ENCODE measurements around the gene TRAF7. TPM values are rescaled to one million over a fixed set of nuclear protein-coding genes. Genes with fewer than 3 reads are reported as not detected.

Gene TRAF7
- total RNA-seq, 1 donor from 2014 or later: 70.7 TPM

- H3K27ac Mint-ChIP-seq: no peak overlapping the region
- no peak overlapping the region for H3K4me3 Mint-ChIP-seq (ENCODE audit: low read depth)
- peaks cover 5% of the 10 kb centered on the region for H3K4me1 Mint-ChIP-seq (ENCODE audit: low read depth)
Measured at GRCh38 chr16:2145843-2146242, 9.7 kb upstream of the TRAF7 start.

DNA sequence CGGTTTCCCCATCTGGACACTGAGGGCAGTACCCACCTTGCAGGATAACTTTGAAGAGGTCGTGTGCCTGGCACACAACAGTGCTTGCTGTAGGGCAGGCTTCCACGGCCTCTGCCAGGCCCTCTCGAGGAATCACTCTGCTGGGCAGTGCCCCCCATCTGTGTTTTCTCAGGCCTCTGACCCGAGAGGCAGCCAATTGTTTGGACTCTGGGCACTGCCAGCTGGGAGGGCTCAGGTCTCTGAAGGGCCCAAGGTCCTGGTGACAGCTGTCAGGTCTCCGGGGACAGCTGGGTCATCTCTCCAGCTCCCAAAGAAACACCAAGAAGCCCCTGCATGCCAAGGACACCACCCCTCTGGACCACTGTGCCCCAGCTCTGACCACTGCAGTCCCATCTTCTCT is 8.2 kb upstream of the TRAF7 start:
- Mint-ChIP-seq H3K36me3 (ENCODE audit: low read depth) (peaks cover 21% of the 10 kb centered on the region), H3K27ac (no peak overlapping the region), H3K27me3 (ENCODE audit: low read depth) (peaks cover 2% of the 10 kb centered on the region), H3K4me1 (ENCODE audit: low read depth) (peaks cover 10% of the 10 kb centered on the region), H3K9me3 (no peaks in the 10 kb centered on the region), H3K4me3 (ENCODE audit: low read depth) (no peak overlapping the region)
- intact Hi-C loops (cut with micrococcal nuclease): no loop called here
- no peak for DNase-seq (ENCODE audit: low spot score)

More at GRCh38 chr16:2145843-2146242, 9.7 kb upstream of the TRAF7 start:
- peaks cover 2% of the 10 kb centered on the region for H3K27me3 Mint-ChIP-seq (ENCODE audit: low read depth)
- H3K9me3 Mint-ChIP-seq: no peaks in the 10 kb centered on the region
- no peak for DNase-seq (ENCODE audit: low spot score)
- intact Hi-C loops (cut with micrococcal nuclease): no loop called here
- peaks cover 6% of the 10 kb centered on the region for H3K36me3 Mint-ChIP-seq (ENCODE audit: low read depth)

DNA sequence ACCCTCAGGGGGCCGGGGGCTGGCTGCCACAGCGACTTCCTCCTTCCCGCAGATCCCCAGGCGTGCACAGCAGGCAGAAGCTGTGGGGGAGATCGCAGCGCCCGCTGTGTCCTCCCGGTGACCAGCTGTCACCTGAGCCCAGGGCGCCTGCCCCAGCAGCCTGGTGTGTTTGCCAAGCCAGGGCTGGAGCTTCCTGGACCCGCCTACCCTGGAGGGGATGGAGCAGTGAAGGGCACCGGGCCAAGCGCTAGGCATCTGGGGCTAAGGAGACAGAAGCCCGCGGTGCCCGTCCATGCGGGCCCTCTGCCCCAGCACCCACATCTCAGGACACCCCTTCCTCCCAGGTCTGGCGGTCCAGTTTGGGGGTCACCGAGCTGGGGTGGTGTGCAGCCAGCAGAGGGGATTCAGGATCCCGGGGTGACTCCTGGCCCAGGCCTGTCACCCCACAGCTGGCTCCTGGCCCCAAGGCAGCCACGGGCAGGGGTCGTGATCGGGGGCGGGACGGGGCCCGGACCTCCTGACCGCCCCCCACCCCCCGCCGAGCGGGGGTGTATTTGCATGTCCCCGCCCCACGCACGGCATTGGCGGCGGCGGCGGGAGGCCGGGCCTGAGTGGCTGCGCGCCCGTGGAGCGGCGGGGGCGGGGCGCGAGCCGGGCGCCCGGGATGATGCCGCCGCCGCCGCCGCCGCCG is 7.5 kb upstream of the TRAF7 start, which contains the start of gene RAB26:
Gene RAB26, plus strand, starts transcription at position 645 of the 691 bp plus-strand sequence. CDS start 159 bp downstream, outside the sequence.
- peak; percentile 48 for DNase-seq (ENCODE audit: low spot score)
- intact Hi-C loops (cut with micrococcal nuclease): no loop called here
- Mint-ChIP-seq H3K36me3 (ENCODE audit: low read depth) (peaks cover 29% of the 10 kb centered on the region), H3K9me3 (no peaks in the 10 kb centered on the region), H3K4me3 (ENCODE audit: low read depth) (peak within 1 kb of the TSS; percentile 67), H3K4me1 (ENCODE audit: low read depth) (peaks cover 10% of the 10 kb centered on the region), H3K27ac (no peak within 1 kb of the TSS), H3K27me3 (ENCODE audit: low read depth) (peaks cover 2% of the 10 kb centered on the region)

DNA sequence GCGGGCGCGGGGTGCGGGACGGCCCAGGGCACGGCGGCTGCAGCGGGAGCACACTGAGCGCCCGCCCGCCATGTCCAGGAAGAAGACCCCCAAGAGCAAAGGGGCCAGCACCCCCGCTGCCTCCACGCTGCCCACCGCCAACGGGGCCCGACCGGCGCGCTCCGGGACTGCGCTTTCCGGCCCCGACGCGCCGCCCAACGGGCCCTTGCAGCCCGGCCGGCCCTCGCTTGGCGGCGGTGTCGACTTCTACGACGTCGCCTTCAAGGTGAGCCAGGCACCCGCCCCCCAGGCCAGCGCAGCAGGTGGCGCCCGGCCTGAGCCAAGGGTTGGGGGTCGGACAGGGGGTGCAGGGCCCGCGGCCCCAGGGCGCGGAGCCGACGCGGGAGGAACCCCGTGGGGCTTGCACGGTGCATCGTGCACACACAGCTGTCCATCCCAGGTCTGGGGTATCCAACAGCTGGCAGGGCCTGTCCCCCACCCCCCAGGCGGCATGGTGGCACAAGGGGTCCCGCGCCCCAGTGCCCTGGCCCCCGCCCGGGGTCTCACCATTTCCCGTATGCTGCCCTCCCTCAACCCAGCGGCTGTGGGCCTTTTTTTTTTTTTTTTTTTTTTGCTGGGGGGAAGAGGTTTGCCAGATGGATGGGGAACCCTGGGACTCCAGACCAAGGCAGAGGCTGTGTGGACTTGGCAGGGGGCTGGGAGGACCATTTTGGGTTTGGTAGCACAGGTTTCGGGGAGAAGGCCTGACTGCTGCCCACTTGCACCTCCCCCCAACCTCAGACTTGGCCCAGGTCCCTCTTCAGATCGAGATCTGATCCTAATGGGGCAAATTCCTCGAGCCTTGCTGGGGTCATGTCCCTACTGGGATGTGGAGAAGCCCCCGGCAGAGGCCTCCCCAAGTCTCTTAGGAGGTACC is 6.6 kb upstream of the TRAF7 start:
- no peaks in the 10 kb centered on the region for H3K9me3 Mint-ChIP-seq
- peaks cover 37% of the 10 kb centered on the region for H3K36me3 Mint-ChIP-seq (ENCODE audit: low read depth)
- H3K4me3 Mint-ChIP-seq (ENCODE audit: low read depth): peak overlapping the region; percentile 67
- no peak for DNase-seq (ENCODE audit: low spot score)
- intact Hi-C loops (cut with micrococcal nuclease): no loop called here
- peaks cover 2% of the 10 kb centered on the region for H3K27me3 Mint-ChIP-seq (ENCODE audit: low read depth)
- peaks cover 10% of the 10 kb centered on the region for H3K4me1 Mint-ChIP-seq (ENCODE audit: low read depth)
- H3K27ac Mint-ChIP-seq: no peak overlapping the region

DNA sequence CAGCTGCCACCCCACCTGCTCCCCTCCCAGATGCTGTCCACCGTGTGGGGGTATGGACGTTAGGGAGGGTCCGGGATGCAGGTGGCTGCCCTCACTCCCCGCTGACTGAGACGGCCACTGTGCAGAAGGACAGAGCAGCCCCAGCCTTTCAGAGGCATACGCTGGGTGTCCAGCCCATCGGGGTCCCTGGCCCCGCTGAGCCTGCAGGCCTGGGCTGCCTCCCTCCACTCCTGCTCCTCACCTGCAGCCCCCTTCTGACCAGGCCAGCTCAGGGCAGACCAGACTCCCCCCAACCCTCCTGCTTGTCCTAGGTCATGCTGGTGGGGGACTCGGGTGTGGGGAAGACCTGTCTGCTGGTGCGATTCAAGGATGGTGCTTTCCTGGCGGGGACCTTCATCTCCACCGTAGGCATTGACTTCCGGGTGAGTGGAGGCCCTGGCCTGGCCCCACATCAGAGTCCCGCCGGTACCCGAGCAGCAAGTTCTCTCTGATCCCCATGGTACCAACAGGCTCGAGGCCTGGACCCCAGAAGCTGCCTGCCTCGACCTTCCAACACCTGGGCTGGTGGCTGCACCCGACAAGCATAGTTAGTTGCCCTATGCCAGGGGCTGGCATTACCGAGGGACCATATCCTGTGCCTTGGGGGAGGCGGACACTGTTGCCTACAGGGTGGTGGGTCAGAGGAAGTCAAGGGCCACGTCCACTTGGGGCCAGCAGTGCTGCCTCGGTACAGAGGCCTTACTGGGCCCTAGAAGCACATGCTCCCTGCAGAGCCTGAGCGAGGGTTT is 5.8 kb upstream of the TRAF7 start:
- DNase-seq (ENCODE audit: low spot score): no peak
- intact Hi-C loops (cut with micrococcal nuclease): loop anchor here (10.0 kb wide), 1 partner anchor 365 kb away; the partner anchor contains the start of gene ATP6V0C
- Mint-ChIP-seq H3K36me3 (ENCODE audit: low read depth) (peaks cover 46% of the 10 kb centered on the region), H3K4me1 (ENCODE audit: low read depth) (peaks cover 10% of the 10 kb centered on the region), H3K9me3 (no peaks in the 10 kb centered on the region), H3K4me3 (ENCODE audit: low read depth) (peak overlapping the region; percentile 67), H3K27me3 (ENCODE audit: low read depth) (peaks cover 2% of the 10 kb centered on the region), H3K27ac (no peak overlapping the region)

- Mint-ChIP-seq H3K27me3 (ENCODE audit: low read depth) (peaks cover 2% of the 10 kb centered on the region), H3K4me1 (ENCODE audit: low read depth) (peaks cover 10% of the 10 kb centered on the region), H3K27ac (no peak overlapping the region), H3K36me3 (ENCODE audit: low read depth) (peaks cover 53% of the 10 kb centered on the region), H3K9me3 (no peaks in the 10 kb centered on the region), H3K4me3 (ENCODE audit: low read depth) (peak overlapping the region; percentile 64)
- intact Hi-C loops (cut with micrococcal nuclease): loop anchor here (10.0 kb wide), 1 partner anchor 364 kb away; the partner anchor contains the start of gene ATP6V0C
- no peak for DNase-seq (ENCODE audit: low spot score)
Measured at GRCh38 chr16:2150418-2151187, 5.0 kb upstream of the TRAF7 start.

DNA sequence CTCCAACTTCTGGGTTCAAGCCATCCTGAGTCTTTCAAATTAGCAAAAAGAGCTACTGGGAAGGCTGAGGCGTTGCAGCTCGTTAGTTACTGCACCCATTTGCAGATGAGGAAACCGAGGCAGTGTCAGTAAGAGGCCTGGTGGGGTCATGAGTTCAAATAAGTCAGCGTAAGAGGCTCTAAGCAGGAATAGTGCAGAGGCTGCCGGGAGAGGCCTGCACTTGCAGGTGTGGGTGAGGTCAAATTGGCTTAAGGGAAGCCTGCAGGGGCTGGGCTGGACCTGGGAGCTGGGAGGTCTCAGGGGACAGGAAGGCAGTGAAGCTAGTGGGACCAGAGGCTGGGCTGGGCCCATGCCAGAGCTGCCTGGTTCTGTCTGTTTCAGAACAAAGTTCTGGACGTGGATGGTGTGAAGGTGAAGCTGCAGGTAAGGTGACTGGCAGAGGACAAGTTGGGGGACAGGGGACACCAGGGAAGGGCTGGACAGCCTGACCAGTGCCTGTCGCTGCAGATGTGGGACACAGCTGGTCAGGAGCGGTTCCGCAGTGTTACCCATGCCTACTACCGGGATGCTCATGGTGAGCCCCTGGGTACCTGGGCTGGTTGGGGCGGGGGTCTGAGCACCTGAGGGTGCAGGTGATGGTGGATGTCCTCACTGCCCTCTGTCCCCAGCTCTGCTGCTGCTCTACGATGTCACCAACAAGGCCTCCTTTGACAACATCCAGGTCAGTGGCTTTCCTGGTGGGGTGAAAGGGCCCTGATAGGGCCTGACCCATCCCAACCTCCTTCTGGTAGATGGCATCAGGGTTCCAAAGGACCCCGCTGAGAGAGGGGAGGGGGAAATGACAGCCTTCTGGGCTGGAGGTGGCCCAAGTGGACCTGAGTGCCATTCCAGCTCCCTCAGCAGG is 4.1 kb upstream of the TRAF7 start:
- Mint-ChIP-seq H3K36me3 (ENCODE audit: low read depth) (peaks cover 53% of the 10 kb centered on the region), H3K27ac (peak overlapping the region; percentile 35), H3K4me3 (ENCODE audit: low read depth) (peak overlapping the region; percentile 64), H3K27me3 (ENCODE audit: low read depth) (peaks cover 2% of the 10 kb centered on the region), H3K4me1 (ENCODE audit: low read depth) (peaks cover 14% of the 10 kb centered on the region), H3K9me3 (no peaks in the 10 kb centered on the region)
- DNase-seq (ENCODE audit: low spot score): no peak
- intact Hi-C loops (cut with micrococcal nuclease): loop anchor here (10.0 kb wide), 1 partner anchor 363 kb away; the partner anchor contains the start of gene ATP6V0C

- intact Hi-C loops (cut with micrococcal nuclease): loop anchor here (10.0 kb wide), 1 partner anchor 362 kb away; the partner anchor contains the start of gene ATP6V0C
- Mint-ChIP-seq H3K4me3 (ENCODE audit: low read depth) (peak overlapping the region; percentile 87), H3K27ac (peak overlapping the region; percentile 82), H3K4me1 (ENCODE audit: low read depth) (peaks cover 23% of the 10 kb centered on the region), H3K27me3 (ENCODE audit: low read depth) (no peaks in the 10 kb centered on the region), H3K36me3 (ENCODE audit: low read depth) (peaks cover 53% of the 10 kb centered on the region), H3K9me3 (no peaks in the 10 kb centered on the region)
- DNase-seq (ENCODE audit: low spot score): no peak
Measured at GRCh38 chr16:2152695-2153506, 2.7 kb upstream of the TRAF7 start.

- peaks cover 53% of the 10 kb centered on the region for H3K36me3 Mint-ChIP-seq (ENCODE audit: low read depth)
- H3K27me3 Mint-ChIP-seq (ENCODE audit: low read depth): no peaks in the 10 kb centered on the region
- DNase-seq (ENCODE audit: low spot score): no peak
- H3K9me3 Mint-ChIP-seq: no peaks in the 10 kb centered on the region
- H3K4me3 Mint-ChIP-seq (ENCODE audit: low read depth): peak overlapping the region; percentile 87
- intact Hi-C loops (cut with micrococcal nuclease): loop anchor here (1.0 to 10.0 kb wide), 3 partner anchors 60 to 360 kb away; partner anchors contain the start of genes ATP6V0C and PGP
- peaks cover 25% of the 10 kb centered on the region for H3K4me1 Mint-ChIP-seq (ENCODE audit: low read depth)
- peak overlapping the region; percentile 82 for H3K27ac Mint-ChIP-seq
Measured at GRCh38 chr16:2154533-2155090, 970 bp upstream of the TRAF7 start.

Data from activated T-helper 2 cell treated with anti-CD3 and anti-CD28 coated beads, Interferon-gamma antibody, Interleukin-2, Interleukin-4, amounts not matched to agents 10 μg/mL and 5 μg/mL and 100 μg/mL, durations not matched to agents 14 hours and 24 hours and 36 hours (primary cell).